GM19397 (cell line): ENCODE measurements around the gene ATP1B3.
"Not testable (repeated sequence)": the region's sequence is repeated elsewhere in the genome, so short reads cannot be mapped to it uniquely, and the experiment has no call there.

ENCODE experiments used
- ATAC-seq: cut with Tn5 transposase; IDR thresholded peaks from one replicate; pipeline ENCODE4 v1.9.1; 2021; ENCODE audit warnings: mild to moderate bottlenecking, moderate library complexity; ENCODE audit not compliant: unreplicated experiment

The ATP1B3 gene

GRCh38 chr3:141941093-141941492 lies 64.7 kb downstream of the ATP1B3 start:
- no peak for ATAC-seq

GRCh38 chr3:141942006-141942405 lies 65.6 kb downstream of the ATP1B3 start:
- no peak for ATAC-seq

- no peak for ATAC-seq
Observed at GRCh38 chr3:141945726-141946485, 69.5 kb downstream of the ATP1B3 start.

GRCh38 chr3:141949399-141949798 lies 73.0 kb downstream of the ATP1B3 start:
- ATAC-seq, result no peak

- ATAC-seq, result no peak
Observed at GRCh38 chr3:141949972-141950371, 73.5 kb downstream of the ATP1B3 start.

GRCh38 chr3:141950572-141951493 lies 74.4 kb downstream of the ATP1B3 start:
- ATAC-seq, result no peak

DNA sequence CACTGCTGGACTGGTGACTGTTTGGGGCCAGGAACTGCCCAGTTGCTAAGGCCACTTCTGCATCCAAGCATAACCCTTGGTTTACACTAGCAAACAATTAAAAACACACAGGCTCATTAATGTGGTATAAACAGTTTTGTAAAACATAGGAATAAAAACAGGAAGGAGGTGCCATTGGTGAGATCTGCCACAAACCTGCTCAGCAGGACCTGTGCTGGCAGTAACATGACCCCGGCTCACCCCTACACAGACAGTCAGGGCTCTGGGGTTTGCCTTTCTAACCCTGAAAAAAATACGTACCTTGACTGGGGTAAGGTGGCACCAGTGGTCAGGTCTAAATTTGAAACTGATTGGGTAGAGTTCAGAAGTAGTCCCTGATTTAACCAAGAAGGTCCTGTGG lies 76.2 kb downstream of the ATP1B3 start:
- no peak for ATAC-seq

- no peak for ATAC-seq
Observed at GRCh38 chr3:141955175-141955574, 78.7 kb downstream of the ATP1B3 start.

GRCh38 chr3:141959589-141960554 lies 83.4 kb downstream of the ATP1B3 start:
- no peak for ATAC-seq

GRCh38 chr3:141960731-141961130 lies 84.3 kb downstream of the ATP1B3 start:
- no peak for ATAC-seq

- ATAC-seq, result no peak
Observed at GRCh38 chr3:141963301-141963700, 86.9 kb downstream of the ATP1B3 start.

- no peak for ATAC-seq
Observed at GRCh38 chr3:141965471-141965870, 89.0 kb downstream of the ATP1B3 start.

DNA sequence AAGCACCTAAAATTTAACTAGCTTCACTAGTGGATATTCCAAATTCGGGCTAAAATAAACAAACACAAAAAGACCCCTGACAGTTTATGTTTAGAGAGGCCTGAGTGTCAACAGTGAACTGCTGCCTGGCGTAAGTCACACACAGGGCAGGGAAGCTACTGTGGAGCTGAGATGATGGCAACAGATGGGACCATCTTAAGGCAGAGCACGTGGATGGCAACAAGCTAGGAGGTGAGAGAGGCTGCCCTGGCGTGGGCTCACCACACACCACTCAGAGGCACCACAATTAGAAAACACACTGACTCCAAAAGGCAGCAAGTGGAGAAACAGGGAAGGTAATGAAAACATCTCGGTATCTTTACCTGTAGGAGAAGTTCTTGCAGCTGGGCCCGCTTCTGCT lies 93.3 kb downstream of the ATP1B3 start:
- ATAC-seq, result no peak

- no peak for ATAC-seq
Observed at GRCh38 chr3:141971571-141971970, 95.1 kb downstream of the ATP1B3 start.

DNA sequence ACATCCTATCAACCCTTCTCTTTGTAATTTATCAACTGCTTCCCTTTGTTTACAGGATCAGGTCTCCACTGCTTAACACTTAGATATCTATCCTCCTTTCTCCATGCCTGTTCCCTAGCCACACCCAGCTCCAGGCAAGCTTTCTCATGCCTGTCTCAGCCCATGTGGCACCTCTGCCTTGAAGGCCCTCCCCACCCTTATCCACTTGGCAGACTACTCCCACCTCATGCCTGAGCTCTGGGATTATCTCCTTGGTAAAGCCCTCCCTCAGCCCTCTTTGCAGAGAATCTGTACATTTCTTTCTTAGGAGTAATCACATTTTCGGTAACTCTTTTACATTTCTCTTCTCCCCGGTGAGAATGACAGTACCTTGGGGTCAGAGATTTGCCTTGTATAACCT lies 96.0 kb downstream of the ATP1B3 start:
- ATAC-seq, result no peak

DNA sequence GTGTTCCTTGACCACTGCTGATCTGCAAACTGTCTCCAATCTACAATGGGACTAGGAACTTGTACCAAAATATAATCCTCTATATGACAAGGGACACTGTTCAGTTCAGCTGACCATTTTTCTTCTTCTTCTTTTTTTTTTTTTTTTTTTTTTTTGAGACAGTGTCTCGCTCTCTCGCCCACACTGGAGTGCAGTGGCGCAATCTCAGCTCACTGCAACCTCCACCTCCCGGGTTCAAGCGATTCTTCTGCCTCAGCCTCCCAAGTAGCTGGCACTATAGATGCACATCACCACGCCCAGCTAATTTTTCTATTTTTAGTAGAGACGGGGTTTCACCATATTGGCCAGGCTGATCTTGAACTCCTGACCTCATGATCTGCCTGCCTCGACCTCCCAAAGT lies 98.3 kb downstream of the ATP1B3 start:
- not testable (repeated sequence) for ATAC-seq
